HG03432 (cell line): ENCODE measurements around the gene PRKCA.

Source experiments
- ATAC-seq: cut with Tn5 transposase; IDR thresholded peaks from one replicate; pipeline ENCODE4 v1.9.1; 2021; ENCODE audit warnings: mild to moderate bottlenecking, moderate library complexity; ENCODE audit not compliant: unreplicated experiment

The PRKCA gene

DNA sequence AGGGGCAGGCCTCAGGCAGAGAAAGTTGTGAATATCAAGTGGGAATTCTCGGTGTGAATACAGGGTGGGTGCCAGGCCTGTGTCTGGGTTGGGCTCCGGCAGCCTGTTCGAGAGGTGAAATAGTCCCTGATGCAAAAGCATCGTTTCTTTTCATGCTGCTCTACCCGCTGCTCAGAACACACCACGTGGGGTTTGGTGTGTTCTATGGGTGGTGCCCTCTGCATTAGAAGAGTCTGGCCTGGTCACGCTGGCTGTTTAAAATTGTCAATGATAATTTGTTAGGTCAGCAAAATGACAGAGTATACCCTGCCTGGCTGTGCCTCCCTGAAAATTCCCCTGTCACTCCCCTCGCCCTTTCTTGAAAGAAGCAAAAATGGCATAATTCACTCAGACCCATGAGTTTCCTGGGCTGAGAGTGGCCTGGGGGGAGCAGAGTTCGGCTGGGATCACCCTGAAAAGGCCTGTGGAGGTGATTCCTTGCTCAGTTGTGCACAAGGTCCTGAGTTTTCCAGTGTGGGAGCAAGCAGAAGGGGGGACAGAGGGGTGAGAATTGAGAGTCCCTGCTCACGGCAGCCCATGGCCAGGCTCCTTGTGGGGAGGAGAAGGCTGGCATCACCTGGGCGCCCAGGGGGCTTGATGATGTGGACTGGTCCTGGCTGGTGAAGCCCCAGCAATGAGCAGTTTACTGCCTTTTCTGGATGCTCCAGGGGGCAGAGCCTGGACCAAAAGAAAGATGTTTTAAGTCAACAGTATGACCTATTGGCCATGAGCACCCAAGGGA lies 535.7 kb downstream of the PRKCA start:
- ATAC-seq: no peak

- no peak for ATAC-seq
These were observed 537.2 kb downstream of the PRKCA start for GRCh38 chr17:66839616-66840015.

DNA sequence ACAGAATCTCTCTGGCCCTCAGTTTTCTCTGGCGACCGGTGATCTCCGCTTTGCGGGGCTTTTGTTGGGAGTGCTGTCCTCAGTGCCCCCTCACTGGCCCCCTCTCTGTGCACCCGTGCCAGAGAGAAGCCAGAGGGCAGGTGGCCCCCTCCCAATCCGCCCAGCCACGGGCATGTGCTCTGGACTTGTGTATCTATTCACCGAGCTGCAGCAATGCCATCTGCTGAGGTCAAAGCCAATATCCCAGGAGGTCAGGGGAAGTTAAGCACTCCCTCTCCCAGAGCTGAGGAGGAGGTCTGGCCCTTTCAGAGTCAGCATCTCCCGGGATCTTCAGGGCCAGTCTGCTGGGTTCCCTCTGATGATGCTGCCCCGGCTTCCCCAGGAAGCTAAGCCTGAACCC lies 537.6 kb downstream of the PRKCA start:
- no peak for ATAC-seq

DNA sequence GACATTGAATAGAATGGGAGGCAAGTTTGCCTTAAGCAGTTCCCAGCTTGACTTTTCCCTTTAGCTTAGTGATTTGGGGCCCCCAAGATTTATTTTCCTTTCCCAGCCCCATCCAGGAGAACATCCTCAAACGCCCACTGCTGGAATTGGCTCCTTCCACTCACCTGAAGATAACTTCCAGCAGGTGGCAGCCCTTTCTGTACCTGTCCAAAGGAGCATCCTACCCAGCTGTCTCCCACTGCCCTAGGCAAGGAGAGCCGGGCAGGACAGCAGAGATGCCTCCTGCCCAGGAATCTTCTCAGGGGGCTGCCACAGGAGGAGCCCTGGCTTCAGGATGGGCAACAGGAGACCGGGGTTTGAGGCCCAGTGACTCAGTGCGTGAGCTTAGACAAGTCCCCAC lies 538.9 kb downstream of the PRKCA start:
- ATAC-seq: no peak

DNA sequence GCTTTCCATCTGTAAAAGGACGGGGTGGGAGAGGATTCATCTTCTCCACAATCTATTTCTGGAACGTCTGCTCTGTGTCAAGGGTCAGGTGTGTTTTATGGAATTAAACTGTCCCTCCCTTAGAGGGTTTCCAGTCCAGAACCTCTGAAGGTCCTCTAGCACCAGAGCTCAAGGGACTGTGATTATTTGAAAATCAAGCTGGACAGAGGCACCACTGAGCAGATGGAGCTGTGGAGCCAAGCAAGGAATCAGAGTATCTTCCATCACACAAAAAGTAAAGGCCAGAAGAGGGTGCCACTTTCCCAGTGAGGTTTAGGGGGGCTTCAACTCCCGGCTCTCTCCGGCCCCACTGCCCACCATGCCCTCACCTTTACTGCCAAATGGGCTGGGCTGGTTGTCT lies 539.3 kb downstream of the PRKCA start:
- ATAC-seq: no peak

GRCh38 chr17:66842505-66842904 lies 540.1 kb downstream of the PRKCA start:
- ATAC-seq: no peak

- ATAC-seq: no peak
These were observed 540.5 kb downstream of the PRKCA start for GRCh38 chr17:66842959-66843358.

- no peak for ATAC-seq
These were observed 541.2 kb downstream of the PRKCA start for GRCh38 chr17:66843627-66844026.

DNA sequence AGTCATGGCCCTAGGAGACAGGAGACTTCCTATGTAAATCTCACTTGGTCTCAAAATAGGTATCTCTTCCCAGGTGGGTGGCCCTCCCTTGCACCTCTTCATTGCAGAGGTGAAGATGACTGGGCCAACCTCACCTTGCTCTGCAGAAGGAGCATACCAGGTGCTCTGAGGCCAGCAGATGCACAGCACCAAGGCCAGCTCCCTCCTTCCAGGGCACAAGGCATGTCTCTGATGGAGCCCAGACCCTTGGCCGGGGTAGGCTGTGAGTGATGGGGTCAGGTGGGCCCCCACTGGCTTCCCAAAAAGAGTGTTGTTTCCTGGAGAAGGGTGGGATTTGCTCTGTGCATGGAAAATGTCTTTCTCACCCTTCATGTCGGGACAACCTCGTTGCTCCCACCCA lies 545.3 kb downstream of the PRKCA start:
- ATAC-seq: no peak

DNA sequence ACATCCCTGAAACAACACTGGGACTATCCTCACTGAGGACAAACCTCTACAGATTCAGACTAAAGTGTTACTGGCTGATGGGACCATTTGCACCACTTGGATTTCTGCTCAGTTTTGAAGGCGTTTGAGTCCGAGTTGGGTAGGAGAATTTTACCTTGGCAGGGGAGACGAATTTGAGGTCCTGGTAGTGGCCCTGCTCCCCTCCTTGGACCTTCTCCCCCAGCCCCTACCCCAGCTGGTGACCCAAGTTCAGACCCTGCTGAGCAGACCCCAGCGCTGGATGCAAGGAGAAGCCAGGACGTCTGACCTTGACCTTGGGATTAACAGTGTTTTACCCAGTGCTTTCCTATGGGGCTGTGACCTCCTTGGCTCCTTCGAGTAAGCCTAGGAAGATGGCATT lies 546.1 kb downstream of the PRKCA start:
- ATAC-seq: no peak

DNA sequence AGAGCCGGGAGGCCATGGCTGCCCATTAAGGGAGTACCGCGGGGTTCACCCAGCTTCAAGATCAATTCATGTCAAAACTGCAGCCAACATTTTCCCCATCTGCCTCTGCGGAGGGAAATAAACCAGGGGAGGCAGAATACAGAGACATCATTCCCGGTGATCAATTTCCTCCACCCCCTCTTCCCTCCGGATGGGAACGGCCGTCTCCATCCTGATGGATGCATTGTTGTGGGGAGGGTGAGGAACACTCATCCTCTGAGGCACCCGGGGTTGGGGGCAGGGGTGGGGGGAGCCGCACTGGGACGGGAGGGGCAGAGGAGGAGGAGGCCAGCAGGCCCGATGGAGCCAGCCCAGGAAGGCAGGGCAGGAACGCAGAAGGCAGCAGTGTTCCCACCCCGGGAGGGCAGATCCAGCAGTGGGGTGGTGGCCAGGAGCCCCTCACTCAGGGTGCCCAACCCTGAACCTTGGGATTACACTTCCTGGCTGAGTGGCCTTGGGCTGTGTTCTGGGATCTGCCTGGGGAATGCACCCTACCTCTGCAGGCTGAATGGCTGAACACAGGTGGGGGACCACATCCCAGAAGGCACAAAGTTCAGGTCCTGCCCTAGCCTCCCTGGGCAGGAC lies 546.7 kb downstream of the PRKCA start:
- ATAC-seq: no peak

DNA sequence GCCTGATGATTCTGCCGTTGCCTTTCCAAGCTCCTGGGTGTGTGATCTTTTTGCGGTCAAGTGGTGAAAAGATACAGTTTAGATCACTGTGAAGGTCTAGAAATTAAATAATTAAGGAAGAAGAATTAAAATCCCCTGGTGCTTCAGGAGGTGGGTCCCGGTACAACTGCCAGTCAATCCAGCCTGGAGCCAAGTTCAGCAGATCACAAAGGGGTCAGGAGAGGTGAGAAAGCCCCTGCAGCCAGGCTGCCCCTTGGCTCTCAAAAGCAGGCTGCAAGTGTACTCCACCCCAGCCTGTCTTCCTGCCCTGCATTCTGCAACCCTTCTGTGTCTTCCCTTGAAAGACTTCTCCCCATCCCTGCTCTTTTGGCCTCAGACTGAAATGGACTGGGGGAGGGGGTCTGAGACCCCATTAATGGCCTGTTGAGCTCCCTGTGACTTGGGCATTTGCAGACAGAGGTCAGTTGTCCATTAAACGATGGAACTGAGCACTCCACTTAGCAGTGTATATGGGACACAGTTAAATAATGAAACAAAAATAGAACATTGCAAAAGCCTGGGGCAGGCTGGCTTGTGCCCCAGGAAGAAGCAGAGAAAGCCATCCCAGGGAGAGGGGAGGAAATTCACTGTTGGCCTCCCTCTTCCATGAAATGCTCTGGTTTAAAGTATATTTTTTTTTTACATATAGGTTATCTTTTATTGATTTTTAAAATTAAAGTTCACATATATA lies 547.6 kb downstream of the PRKCA start:
- ATAC-seq: no peak

GRCh38 chr17:66850692-66851091 lies 548.3 kb downstream of the PRKCA start:
- no peak for ATAC-seq

GRCh38 chr17:66855204-66855603 lies 552.8 kb downstream of the PRKCA start:
- ATAC-seq: no peak

- ATAC-seq: no peak
These were observed 556.0 kb downstream of the PRKCA start for GRCh38 chr17:66858226-66859083.

GRCh38 chr17:66859353-66859752 lies 556.9 kb downstream of the PRKCA start:
- ATAC-seq: no peak

DNA sequence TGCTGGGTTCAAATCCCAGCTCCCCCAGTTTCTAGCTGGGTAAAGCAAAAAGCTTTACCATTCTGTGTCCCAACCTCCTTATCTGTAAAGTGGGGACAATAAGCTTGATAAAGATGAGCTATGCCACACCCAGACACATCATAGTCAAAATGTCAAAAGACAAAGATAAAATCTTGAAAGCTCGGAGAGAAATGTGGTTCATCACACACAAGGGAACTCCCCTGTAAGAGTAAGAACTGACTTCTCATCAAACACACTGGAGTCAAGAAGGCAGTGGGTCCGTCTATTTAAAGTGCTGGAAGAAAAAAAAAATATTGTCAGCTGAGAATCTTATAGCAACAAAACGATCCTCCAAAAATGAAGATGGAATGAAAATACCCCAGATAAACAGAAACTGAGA lies 557.8 kb downstream of the PRKCA start:
- no peak for ATAC-seq
